Trophoblast cell (in vitro differentiated cells and primary cell): ENCODE data around the gene TCFL5.

Experiments used
- DNase-seq, 2 donors: peaks; one replicate each; pipeline ENCODE4 v3.0.0-alpha.2; 2016
- H2AFZ ChIP-seq: 2 replicates; pipeline ENCODE4 v1.6.1; 2013; ENCODE audit warnings: low read length, moderate library complexity, mild to moderate bottlenecking; ENCODE audit not compliant: insufficient read depth, poor library complexity
- H2AK5ac ChIP-seq: 2 replicates; pipeline ENCODE4 v1.6.1; 2013; ENCODE audit warnings: mild to moderate bottlenecking, low read length
- H2BK120ac ChIP-seq: 2 replicates; pipeline ENCODE4 v1.6.1; 2013; ENCODE audit warnings: low read length, mild to moderate bottlenecking, moderate library complexity; ENCODE audit not compliant: insufficient read depth, poor library complexity
- H2BK12ac ChIP-seq: 2 replicates; pipeline ENCODE4 v1.6.1; 2013; ENCODE audit warnings: mild to moderate bottlenecking, low read length, moderate library complexity
- H2BK5ac ChIP-seq: 2 replicates; pipeline ENCODE4 v1.6.1; 2013; ENCODE audit warnings: low read length, low read depth, moderate library complexity, mild to moderate bottlenecking; ENCODE audit not compliant: poor library complexity
- H3K14ac ChIP-seq: 2 replicates; pipeline ENCODE4 v1.6.1; 2013; ENCODE audit warnings: mild to moderate bottlenecking, low read length
- H3K18ac ChIP-seq: 2 replicates; pipeline ENCODE4 v1.6.1; 2013; ENCODE audit warnings: mild to moderate bottlenecking, low read length
- H3K23ac ChIP-seq: 2 replicates; pipeline ENCODE4 v1.6.1; 2013; ENCODE audit warnings: low read length
- H3K27ac ChIP-seq: 2 replicates; pipeline ENCODE4 v1.5.1; 2013; ENCODE audit warnings: low read depth, mild to moderate bottlenecking, inconsistent platforms, low read length, moderate library complexity
- H3K27me3 ChIP-seq: 2 replicates; pipeline ENCODE4 v1.6.1; 2013; ENCODE audit warnings: inconsistent platforms, mild to moderate bottlenecking, low read length, moderate library complexity; ENCODE audit not compliant: insufficient read depth
- H3K36me3 ChIP-seq, 2 experiments: 1 replicate in 1 of 2; 2 replicates in 1 of 2; pipeline ENCODE4 v1.6.1; 2013; ENCODE audit warnings: low read length in 2 of 2, mild to moderate bottlenecking in 2 of 2, moderate library complexity in 1 of 2; ENCODE audit not compliant: insufficient read depth in 2 of 2, control insufficient read depth in 1 of 2
- H3K4ac ChIP-seq: 2 replicates; pipeline ENCODE4 v1.6.1; 2013; ENCODE audit warnings: low read depth, mild to moderate bottlenecking, low read length, moderate library complexity
- H3K4me1 ChIP-seq, 2 experiments: 1 replicate in 1 of 2; 2 replicates in 1 of 2; pipeline ENCODE4 v1.6.1; 2013; ENCODE audit warnings: low read length in 2 of 2, mild to moderate bottlenecking in 2 of 2, moderate library complexity in 1 of 2; ENCODE audit not compliant: insufficient read depth in 2 of 2, control insufficient read depth in 1 of 2
- H3K4me2 ChIP-seq: 2 replicates; pipeline ENCODE4 v1.6.1; 2013; ENCODE audit warnings: inconsistent platforms, mild to moderate bottlenecking, low read length, moderate library complexity
- H3K4me3 ChIP-seq: 2 replicates; pipeline ENCODE4 v1.5.1; 2013; ENCODE audit warnings: mild to moderate bottlenecking, low read depth, low read length, inconsistent platforms
- H3K79me1 ChIP-seq: one replicate; pipeline ENCODE4 v1.6.1; 2013; ENCODE audit warnings: low read length
- H3K79me2 ChIP-seq: 2 replicates; pipeline ENCODE4 v1.6.1; 2013; ENCODE audit warnings: low read length, mild to moderate bottlenecking; ENCODE audit not compliant: control insufficient read depth, insufficient read depth, poor library complexity
- H3K9ac ChIP-seq: 2 replicates; pipeline ENCODE4 v1.6.1; 2013; ENCODE audit warnings: mild to moderate bottlenecking, low read length
- H3K9me3 ChIP-seq: 2 replicates; pipeline ENCODE4 v1.6.1; 2013; ENCODE audit warnings: low read depth, mild to moderate bottlenecking, control low read depth, inconsistent platforms, low read length; ENCODE audit not compliant: insufficient read depth
- H4K12ac ChIP-seq: 2 replicates; pipeline ENCODE4 v1.6.1; 2013; ENCODE audit warnings: low read depth, mild to moderate bottlenecking, low read length, moderate library complexity
- H4K8ac ChIP-seq: 2 replicates; pipeline ENCODE4 v1.6.1; 2013; ENCODE audit warnings: low read depth, mild to moderate bottlenecking, low read length, moderate library complexity
- H4K91ac ChIP-seq: one replicate; pipeline ENCODE4 v1.6.1; 2013; ENCODE audit warnings: low read depth, mild to moderate bottlenecking, low read length, moderate library complexity
- WGBS: extraction: QIAGEN DNeasy Blood & Tissue Kit; methylation state at CpG from one replicate; pipeline ENCODE4 v1.1.7; 2013; ENCODE audit warnings: missing lambda C conversion rate; ENCODE audit not compliant: insufficient read length, insufficient coverage; ENCODE audit errors: extremely low coverage; 5-methylcytosine and 5-hydroxymethylcytosine counted together

The TCFL5 gene

GRCh38 chr20:62896526-62896925 lies 34.9 kb upstream of the TCFL5 start:
- Histone ChIP-seq H3K14ac (no peak overlapping the region), H4K12ac (no peak overlapping the region), H3K4me3 (no peak overlapping the region), H3K4ac (no peak overlapping the region), H2AK5ac (no peak overlapping the region), H4K91ac (no peak overlapping the region), H3K18ac (no peak overlapping the region), H3K23ac (no peak overlapping the region), H3K9me3 (no peaks in the 10 kb centered on the region), H3K4me2 (no peak overlapping the region), H3K27ac (no peak overlapping the region), H4K8ac (no peak overlapping the region), H3K9ac (no peak overlapping the region), H3K79me1 (no peaks in the 10 kb centered on the region), H3K79me2 (peaks cover 1% of the 10 kb centered on the region), H2AFZ (no peak overlapping the region), H3K27me3 (no peaks in the 10 kb centered on the region), H2BK5ac (no peak overlapping the region), H3K36me3 (peaks cover 39 to 59% of the 10 kb centered on the region in 2 experiments), H2BK120ac (no peak overlapping the region), H2BK12ac (no peak overlapping the region), H3K4me1 (peaks cover 7 to 12% of the 10 kb centered on the region in 2 experiments)
- no peak for DNase-seq
- WGBS = no CpG with 5 or more reads among the region's 16 CpGs

GRCh38 chr20:62895539-62895938 lies 33.9 kb upstream of the TCFL5 start:
- Histone ChIP-seq H3K4ac (no peak overlapping the region), H2BK5ac (no peak overlapping the region)

DNA sequence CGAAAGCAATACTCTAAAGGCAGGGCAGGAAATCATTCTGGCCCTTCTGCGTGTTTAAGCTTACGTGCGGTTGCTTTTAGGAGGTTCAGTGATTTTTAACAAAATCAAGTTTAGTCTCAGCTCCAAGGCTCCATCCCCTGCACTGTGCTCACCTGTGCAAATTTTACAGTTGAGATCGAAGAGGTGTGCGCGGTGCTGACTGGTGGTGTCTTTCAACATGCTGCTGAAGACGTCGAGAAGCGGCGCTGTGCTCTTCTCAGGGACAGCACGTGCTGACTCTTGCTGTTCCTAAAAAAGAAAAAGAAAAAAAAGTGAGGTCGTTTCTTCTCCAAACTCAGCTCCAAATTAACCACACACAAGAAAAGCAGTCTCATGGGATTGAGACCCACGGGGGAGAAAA lies 32.6 kb upstream of the TCFL5 start:
- Histone ChIP-seq H3K4me3 (no peak overlapping the region), H3K4me1 (no peaks in the 10 kb centered on the region), H2AK5ac (no peak overlapping the region), H3K23ac (no peak overlapping the region), H2BK12ac (no peak overlapping the region), H3K4ac (no peak overlapping the region), H4K8ac (no peak overlapping the region), H2BK5ac (no peak overlapping the region), H3K27ac (no peak overlapping the region), H2BK120ac (no peak overlapping the region), H2AFZ (no peak overlapping the region), H3K79me2 (no peaks in the 10 kb centered on the region), H3K9me3 (no peaks in the 10 kb centered on the region), H3K4me2 (no peak overlapping the region), H3K14ac (no peak overlapping the region), H3K36me3 (peaks cover 58 to 70% of the 10 kb centered on the region in 2 experiments), H4K91ac (no peak overlapping the region), H4K12ac (no peak overlapping the region), H3K9ac (no peak overlapping the region), H3K27me3 (no peaks in the 10 kb centered on the region), H3K79me1 (no peaks in the 10 kb centered on the region), H3K18ac (no peak overlapping the region)
- no peak for DNase-seq
- no CpG with 5 or more reads among the region's 14 CpGs for WGBS

More at GRCh38 chr20:62895539-62895938, 33.9 kb upstream of the TCFL5 start:
- H3K79me2 ChIP-seq = peaks cover under 1% of the 10 kb centered on the region
- no peaks in the 10 kb centered on the region for H3K9me3 ChIP-seq
- no peaks in the 10 kb centered on the region for H3K27me3 ChIP-seq
- H3K27ac ChIP-seq = no peak overlapping the region
- H3K18ac ChIP-seq = no peak overlapping the region
- H2BK12ac ChIP-seq = no peak overlapping the region
- DNase-seq = no peak
- no peak overlapping the region for H2AFZ ChIP-seq
- no peak overlapping the region for H4K12ac ChIP-seq
- H3K9ac ChIP-seq = no peak overlapping the region
- peaks cover 3 to 5% of the 10 kb centered on the region in 2 experiments for H3K4me1 ChIP-seq
- no peak overlapping the region for H4K91ac ChIP-seq
- no peak overlapping the region for H2AK5ac ChIP-seq
- H2BK120ac ChIP-seq = no peak overlapping the region
- no peak overlapping the region for H4K8ac ChIP-seq
- H3K79me1 ChIP-seq = no peaks in the 10 kb centered on the region
- H3K14ac ChIP-seq = no peak overlapping the region
- no CpG with 5 or more reads among the region's 9 CpGs for WGBS
- no peak overlapping the region for H3K23ac ChIP-seq
- no peak overlapping the region for H3K4me3 ChIP-seq
- H3K4me2 ChIP-seq = no peak overlapping the region
- H3K36me3 ChIP-seq = peaks cover 48 to 62% of the 10 kb centered on the region in 2 experiments

DNA sequence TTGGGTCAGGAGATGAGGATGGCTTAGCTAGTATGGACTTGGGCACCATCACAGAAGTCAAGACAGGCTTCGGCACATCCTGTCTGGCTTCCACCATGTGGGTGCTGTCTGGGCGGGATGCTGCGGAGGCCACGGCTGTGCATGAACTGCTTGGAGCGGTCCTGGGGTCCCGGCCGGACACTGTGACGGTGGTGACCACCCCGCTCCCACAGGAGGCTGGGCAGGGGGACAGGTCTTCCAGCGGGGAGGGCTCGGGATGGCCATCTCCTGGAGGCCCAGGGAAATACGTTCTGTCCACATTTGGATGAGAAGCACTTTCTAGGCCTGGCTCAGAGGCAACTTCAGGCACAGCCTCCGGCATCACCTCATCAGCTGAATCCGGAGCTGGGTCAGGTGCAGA lies 32.1 kb upstream of the TCFL5 start:
- Histone ChIP-seq H2BK120ac (no peak overlapping the region), H3K4ac (no peak overlapping the region), H3K79me1 (no peaks in the 10 kb centered on the region), H3K9ac (no peak overlapping the region), H4K12ac (no peak overlapping the region), H4K91ac (no peak overlapping the region), H2AFZ (no peak overlapping the region), H3K23ac (no peak overlapping the region), H3K27me3 (no peaks in the 10 kb centered on the region), H2BK12ac (no peak overlapping the region), H3K18ac (no peak overlapping the region), H3K14ac (no peak overlapping the region), H3K36me3 (peaks cover 62 to 76% of the 10 kb centered on the region in 2 experiments), H3K27ac (no peak overlapping the region), H4K8ac (no peak overlapping the region), H3K4me1 (no peaks in the 10 kb centered on the region), H3K4me2 (no peak overlapping the region), H2AK5ac (no peak overlapping the region), H3K79me2 (no peaks in the 10 kb centered on the region), H3K9me3 (no peaks in the 10 kb centered on the region), H2BK5ac (no peak overlapping the region), H3K4me3 (no peak overlapping the region)
- DNase-seq = no peak
- no CpG with 5 or more reads among the region's 14 CpGs for WGBS
